IPS-NIHi7 (cell line): Measurements from ENCODE around the gene GKN2.
"Not testable (repeated sequence)": the region's sequence is repeated elsewhere in the genome, so short reads cannot be mapped to it uniquely, and the experiment has no call there.

Experiments
- DNase-seq: peaks from one replicate; pipeline ENCODE4 v3.0.0; 2012; ENCODE audit warnings: mixed read lengths; ENCODE audit errors: extremely low spot score

GKN2 gene

DNA sequence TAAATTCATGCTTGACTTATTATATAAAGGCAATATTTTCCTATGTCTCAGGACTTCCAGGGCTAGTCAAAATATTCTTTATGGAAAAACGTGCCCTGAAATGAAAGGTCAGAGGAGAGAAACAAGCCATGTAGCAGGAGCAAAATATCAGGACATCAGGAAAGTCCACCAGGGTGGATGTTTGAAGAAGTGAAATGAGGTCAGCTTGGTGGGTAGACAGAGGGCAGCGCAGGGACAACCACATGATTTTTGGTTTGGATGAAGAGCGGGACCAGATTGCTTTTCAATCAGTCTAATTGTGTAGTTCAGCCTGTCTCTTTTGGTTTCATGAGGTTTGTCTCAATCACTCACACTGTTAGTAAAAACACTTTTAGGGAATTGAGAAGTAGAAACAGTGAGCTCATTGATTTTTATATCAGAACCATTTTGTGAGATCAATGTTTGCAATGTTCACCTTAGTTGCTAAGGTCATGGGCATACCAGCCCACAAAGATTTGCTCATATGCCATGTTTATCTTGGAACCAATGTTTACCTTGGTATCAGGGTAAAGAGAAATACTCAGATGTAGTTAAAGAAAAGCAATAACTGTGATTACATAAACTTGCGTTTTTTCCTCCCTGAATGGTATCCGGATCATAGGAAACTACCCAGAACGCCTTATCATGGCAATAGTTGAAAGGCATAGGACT is 32.1 kb downstream of the GKN2 start:
- DNase-seq: no peak

- DNase-seq: no peak
Observed at GRCh38 chr2:68918497-68918896, 34.2 kb downstream of the GKN2 start.

DNA sequence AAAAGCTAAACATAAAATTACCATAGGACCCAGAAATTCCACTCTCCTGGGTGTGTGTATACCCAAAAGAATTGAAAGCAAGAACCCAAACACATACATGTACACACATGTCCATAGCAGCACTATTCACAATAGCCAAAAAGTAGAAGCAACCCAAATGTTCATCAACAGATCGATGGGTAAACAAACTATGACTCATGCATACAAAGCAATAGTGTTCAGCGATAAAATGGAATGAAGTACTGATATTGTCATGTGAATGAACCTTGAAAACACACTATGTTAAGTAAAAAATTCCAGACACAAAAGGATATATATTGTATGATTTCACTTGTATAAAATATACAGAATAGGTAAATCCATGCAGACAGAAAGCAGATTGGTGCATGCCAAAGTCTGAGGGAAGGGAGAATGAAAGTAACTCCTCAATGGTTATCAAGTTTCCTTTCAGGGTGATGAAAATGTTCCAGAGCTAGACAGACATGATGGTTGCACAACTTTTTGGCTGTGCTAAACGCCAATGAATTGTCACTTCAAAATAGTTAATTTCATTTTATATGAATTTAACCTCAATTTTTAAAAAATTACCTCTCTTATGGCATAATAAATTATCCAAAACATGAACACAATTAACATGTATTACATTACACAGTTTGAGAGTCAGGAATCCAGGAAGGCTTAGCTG is 35.5 kb downstream of the GKN2 start:
- DNase-seq: no peak

- no peak for DNase-seq
Observed at GRCh38 chr2:68916226-68916625, 36.5 kb downstream of the GKN2 start.

DNA sequence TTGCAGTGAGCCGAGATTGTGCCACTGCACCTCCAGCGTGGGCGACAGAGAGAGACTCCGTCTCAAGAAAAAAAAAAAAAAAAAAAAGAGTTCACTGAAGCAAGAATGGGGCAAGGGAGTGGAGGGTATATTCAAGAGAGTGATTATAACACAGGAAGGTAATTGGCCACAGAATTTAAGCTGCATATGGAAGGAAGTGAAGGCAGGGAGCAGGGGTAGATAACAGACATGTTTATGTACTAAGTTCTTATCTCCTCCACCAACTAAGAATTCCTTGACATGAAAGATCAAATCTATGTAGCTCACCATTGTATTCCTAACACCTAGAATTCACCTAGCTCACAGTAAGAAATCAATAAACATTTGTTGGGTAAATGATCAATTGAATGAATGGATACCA is 37.3 kb downstream of the GKN2 start:
- no peak for DNase-seq

DNA sequence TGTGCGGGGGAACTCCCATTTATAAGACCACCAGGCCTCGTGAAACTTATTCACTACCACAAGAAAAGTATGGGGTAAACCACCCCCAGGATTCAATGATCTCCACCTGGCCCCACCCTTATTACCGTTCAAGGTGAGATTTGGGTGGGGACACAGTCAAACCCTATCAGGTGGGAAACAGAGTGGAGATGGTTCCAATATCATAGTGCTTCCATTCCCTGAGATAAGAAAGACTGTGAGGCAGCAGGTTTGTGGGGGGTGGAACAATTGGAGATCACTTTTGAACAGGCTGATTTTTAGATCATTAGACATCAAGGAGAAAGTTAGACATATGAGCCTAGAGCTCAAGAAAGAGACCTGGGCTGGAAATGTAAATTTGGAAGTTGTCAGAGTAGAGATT is 39.3 kb downstream of the GKN2 start:
- DNase-seq: no peak

DNA sequence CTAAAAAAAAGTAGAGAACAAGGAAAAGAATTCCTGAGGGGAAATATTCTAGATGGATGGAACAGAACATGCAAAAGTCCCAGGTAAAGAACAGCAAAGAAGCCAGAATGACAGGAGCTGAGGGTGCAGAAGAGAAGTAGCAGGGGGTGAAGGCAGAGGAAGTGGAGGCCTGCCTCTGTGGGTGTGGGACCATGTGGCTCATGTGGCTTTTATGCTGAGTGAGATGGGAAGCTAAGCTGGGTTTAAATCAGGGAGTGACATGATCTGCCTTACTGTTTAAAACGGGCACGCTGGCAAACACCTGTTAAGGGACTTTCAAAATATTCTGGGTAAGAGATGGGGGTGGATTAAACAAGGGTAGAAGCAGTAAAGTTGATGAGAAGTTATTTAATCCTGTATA is 40.0 kb downstream of the GKN2 start:
- no peak for DNase-seq

DNA sequence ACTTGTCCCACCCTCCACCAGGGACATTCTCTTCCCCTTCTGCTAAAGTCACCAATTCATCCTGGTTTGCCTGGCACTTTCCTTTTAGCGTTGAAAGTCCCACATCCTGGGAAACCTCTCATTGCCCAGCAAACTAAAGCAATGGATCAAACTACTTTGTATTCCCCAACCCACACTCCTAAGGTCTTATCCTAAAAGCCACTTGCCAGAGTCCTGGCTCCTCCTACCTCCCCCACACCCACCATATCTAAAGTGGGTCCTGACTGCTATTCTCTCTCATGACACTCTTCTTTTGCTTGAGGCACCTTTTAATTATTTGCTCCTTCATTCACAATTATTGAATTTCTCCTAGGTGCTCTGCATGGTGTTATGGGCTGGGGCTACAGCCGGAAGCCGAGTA is 40.6 kb downstream of the GKN2 start:
- no peak for DNase-seq

- DNase-seq: no peak
Observed at GRCh38 chr2:68911709-68912108, 41.0 kb downstream of the GKN2 start.

- no peak for DNase-seq
Observed at GRCh38 chr2:68911246-68911645, 41.4 kb downstream of the GKN2 start.

GRCh38 chr2:68909793-68910674 is 42.7 kb downstream of the GKN2 start:
- DNase-seq: peak; percentile 71

DNA sequence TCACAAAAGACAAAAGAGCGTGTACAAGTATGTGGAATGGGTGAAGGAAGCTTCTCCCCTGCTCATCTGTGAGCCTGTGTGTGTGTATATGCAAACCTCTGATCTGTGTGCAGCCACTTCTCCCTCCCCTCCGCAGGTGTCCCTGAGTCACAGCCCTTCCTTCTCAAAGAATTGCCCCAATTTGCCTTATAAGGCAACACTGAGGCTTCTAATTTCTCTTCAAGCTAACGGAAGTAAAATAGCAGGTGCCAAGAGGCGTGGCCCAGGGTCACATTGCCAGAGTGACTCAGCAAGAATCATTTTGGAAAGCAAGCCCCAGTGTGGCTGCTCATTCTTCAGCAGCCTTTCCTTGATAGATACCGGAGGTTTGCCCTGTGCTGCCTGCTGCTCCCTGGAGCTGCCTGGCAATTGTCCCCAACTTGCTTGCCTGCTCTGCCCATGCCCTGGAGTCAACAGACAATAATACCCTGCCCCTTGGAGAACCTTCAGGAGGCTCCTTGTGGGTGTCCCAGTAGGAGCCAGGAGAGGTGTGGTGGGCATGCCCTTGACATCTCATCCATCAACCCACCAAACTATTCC is 44.2 kb downstream of the GKN2 start:
- peak; percentile 52 for DNase-seq

GRCh38 chr2:68907920-68908253 is 44.8 kb downstream of the GKN2 start:
- DNase-seq: no peak

DNA sequence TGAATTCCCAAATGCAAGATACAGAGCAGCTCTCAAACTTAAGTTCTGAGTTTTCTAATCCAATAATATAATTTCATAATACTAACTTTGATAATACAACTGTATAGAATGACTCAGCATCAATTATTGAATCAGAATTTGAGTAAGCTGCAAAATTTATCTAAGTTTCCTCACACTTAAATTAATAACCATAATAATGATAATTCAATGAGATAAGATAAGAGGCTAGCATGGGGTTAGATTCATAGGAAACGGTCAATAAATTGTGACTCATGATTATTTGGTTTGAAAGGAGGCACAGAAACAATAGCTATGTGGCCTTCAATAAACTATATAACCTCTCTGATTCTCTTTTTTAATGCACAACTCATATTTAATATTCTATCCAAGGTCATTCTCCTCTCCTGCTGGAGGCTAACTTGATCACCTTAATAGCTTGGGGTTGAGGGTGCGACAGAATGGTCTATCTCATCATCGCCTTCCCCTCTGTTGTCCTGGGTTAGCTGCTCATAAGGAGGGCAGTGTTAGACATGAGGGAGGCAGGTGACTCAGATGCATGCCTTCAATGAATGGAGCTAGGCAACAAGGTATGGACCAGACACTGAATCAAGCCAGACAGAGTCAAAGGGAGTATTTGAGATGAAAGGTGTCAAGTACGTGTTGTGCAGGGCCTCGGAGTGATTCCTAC is 45.3 kb downstream of the GKN2 start:
- no peak for DNase-seq

DNA sequence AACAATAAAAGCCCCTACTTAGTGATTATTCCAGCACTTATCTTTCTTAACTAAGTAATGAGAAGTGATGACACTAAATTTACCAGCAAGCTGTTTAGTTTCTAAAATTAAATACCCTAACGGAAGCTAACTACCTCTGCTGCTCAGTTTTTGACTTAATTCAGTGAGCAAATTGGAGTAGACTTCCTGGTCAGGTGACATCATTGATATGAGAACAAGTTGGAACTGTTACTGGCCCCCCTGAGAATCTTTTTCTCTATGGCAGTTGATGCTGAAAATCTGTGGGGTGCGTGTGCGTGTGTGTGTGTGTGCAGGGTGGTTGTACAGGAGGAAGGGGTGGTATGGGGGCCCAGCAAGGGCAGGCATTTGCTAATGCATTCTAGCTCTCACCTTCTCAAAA is 46.0 kb downstream of the GKN2 start:
- no peak for DNase-seq

GRCh38 chr2:68905116-68905515 is 47.6 kb downstream of the GKN2 start:
- no peak for DNase-seq

- DNase-seq: no peak
Observed at GRCh38 chr2:68901561-68901960, 51.1 kb downstream of the GKN2 start.

- peak; percentile 38 for DNase-seq
Observed at GRCh38 chr2:68901199-68901514, 51.5 kb downstream of the GKN2 start.

DNA sequence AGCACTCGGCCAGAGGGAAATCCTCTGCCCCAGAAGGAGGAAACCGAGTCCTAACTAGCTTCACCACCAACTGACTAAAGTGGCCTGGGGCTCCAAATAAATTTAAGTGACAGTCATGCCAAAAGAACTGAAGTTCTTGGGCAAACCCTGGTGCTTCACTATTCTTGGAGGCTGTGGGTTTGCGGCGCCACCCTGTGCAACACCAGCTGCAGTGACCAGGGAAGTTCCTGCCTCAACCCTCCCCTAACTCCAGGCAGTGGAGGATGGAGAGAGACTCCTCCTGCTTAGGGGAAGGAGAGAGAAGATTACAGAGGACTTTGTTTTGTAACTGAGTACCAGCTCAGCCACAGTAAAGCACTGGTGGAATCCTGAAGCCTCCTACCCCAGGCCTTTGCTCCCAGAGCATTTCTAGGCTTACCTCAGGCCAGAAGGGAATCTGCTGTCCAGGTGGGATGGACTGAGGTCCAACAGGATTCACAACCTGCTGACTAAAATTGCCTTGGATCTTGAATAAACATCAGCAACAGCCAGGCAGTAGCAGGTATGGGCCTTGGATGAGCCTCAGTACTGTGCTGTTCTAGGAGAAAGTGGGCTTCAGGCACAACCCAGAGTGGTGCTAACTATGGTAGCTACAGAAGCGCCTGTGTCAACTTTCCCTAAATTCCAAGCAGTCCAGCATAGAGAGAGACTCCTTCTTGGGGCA is 52.0 kb downstream of the GKN2 start:
- DNase-seq: no peak

DNA sequence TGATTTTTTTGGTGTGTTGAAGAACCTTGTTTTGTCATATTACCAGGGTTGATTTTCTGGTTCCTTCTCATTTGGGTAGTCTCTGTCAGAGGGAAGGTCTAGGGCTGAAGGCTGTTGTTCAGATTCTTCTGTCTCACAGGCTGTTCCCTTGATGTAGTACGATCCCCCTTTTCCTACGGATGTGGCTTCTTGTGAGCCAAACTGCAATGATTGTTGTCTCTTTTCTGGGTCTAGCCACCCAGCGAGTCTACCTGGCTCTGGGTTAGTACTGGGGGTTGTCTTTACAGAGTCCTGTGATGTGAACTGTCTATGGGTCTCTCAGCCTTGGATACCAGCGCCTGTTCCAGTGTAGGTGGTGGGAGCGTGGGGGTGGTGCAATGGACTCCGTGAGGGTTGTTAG is 56.7 kb downstream of the GKN2 start:
- not testable (repeated sequence) for DNase-seq
